MG63 (cell line): ENCODE measurements around the gene NPIPB8. TPM values are rescaled to one million over a fixed set of nuclear protein-coding genes. Genes with fewer than 3 reads are reported as not detected.
"Not testable (repeated sequence)": the region's sequence is repeated elsewhere in the genome, so short reads cannot be mapped to it uniquely, and the experiment has no call there.

Experiments used
- DNase-seq: peaks from one replicate; pipeline ENCODE4 v3.0.0-alpha.2; 2020
- H3K27me3 ChIP-seq: fragments of 250-450 bp; sonication (Bioruptor Pico); 2 replicates; pipeline ENCODE4 v1.5.1; 2020; ENCODE audit warnings: mild to moderate bottlenecking, moderate library complexity
- H3K36me3 ChIP-seq: fragments of 250-450 bp; sonication (Bioruptor Pico); 2 replicates; pipeline ENCODE4 v1.5.1; 2020; ENCODE audit warnings: mild to moderate bottlenecking, moderate library complexity
- H3K4me3 ChIP-seq: fragments of 250-450 bp; sonication (Bioruptor Pico); 2 replicates; pipeline ENCODE4 v1.5.1; 2020; ENCODE audit warnings: mild to moderate bottlenecking, moderate library complexity
- H3K9me3 ChIP-seq: fragments of 250-450 bp; sonication (Bioruptor Pico); 2 replicates; pipeline ENCODE4 v1.5.1; 2020; ENCODE audit warnings: mild to moderate bottlenecking, moderate library complexity
- total RNA-seq: library from RNA; depleted of rRNA; stranded (reverse); fragments of >200 nt; shearing (Covaris generic); gene quantifications from 2 replicates; pipeline ENCODE4 v1.2.3, GENCODE V29; 2014; ENCODE audit warnings: low replicate concordance

The NPIPB8 gene
- total RNA-seq, 1 experiment from 2014 or later = not detected

DNA sequence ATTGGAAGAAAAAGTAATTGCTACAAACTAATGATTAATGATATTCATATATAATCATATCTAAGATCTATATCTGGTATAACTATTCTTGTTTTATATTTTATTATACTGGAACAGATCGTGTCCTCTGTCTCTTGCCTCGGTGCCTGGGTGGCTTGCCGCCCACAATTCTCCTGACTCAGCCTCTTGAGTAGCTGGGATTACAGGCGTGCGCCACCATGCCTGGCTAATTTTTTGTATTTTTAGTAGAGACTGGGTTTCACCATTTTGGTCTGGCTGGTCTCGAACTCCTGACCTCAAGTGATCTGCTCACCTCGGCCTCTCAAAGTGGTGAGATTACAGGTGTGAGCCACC, 21.7 kb upstream of the NPIPB8 start:
- DNase-seq, H3K36me3 ChIP-seq, H3K4me3 ChIP-seq, H3K27me3 ChIP-seq, H3K9me3 ChIP-seq: not testable (repeated sequence)

DNA sequence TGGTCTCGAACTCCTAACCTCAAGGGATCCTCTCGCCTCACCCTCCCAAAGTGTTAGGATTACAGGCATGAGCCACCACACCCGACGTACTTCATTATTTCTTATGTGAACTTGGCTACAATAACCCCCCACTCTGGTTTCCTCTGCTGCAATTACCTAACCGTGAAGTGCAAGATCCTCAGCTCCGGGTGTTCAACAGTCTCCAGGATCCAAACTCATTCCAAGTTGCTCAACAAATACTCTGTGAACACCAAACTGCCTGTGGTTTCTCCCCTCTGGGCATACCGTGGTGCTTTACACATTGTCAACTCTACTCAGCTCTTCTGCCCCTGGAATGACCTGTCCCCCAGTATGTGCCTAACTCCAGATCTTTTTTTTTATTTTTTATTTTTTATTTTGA, 21.2 kb upstream of the NPIPB8 start:
- Histone ChIP-seq H3K27me3 (no peaks in the 10 kb centered on the region), H3K4me3 (no peak overlapping the region), H3K9me3 (no peaks in the 10 kb centered on the region), H3K36me3 (no peaks in the 10 kb centered on the region)
- DNase-seq = no peak

DNA sequence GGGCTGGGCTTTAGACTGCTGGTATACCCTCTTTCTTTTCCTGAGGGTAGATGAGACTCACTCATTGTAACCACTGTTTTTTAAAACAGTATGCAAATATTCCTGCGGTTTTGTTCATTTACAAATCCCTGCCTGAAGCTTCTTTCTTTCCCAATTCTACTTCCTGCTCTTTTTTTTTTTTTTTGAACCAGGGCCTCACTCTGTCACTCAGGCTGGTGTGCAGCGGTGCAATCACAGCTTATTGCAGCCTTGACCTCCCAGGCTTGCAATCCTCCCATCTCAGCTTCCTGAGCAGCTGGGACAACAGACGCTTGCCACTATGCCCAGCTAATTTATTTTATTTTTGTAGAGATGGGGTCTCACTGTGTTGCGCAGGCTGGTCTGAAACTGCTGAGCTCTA, 20.0 kb upstream of the NPIPB8 start:
- no peaks in the 10 kb centered on the region for H3K27me3 ChIP-seq
- H3K36me3 ChIP-seq = no peaks in the 10 kb centered on the region
- no peak for DNase-seq
- no peak overlapping the region for H3K4me3 ChIP-seq
- H3K9me3 ChIP-seq = no peaks in the 10 kb centered on the region

- not testable (repeated sequence) for DNase-seq
These were observed 17.5 kb upstream of the NPIPB8 start for GRCh38 chr16:28620316-28620715.

DNA sequence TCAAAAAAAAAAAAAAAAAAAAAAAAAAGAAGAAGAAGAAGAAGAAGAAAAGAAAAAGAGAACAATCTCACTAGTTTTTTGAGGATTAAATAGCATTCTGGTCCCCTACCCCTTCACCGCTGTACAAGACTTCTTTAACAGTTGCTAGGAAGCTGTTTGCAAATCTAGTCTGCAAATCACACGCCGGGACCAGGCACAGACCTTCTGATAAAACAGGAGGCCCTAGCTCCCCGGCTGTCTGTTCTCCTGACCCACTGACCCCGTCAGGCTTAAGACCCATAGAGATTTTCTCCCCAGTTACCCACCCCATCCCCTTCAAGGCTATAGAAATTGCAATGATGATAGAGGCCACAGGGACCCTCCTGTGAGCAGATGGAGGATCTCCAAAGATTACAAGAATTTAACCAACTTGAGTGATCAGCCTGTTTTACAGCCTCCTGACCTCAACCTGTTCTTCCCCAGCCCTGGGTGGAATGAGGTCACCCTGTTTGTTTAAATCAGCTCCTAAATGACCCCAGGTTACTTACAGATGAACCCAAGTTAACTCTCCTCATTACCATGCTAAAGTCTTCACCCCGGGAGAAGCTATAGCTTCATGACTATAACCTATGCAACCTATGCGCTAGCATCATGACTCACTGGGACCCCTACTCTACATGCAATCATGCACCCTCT, 16.2 kb upstream of the NPIPB8 start:
- no peaks in the 10 kb centered on the region for H3K9me3 ChIP-seq
- H3K27me3 ChIP-seq = no peaks in the 10 kb centered on the region
- no peak for DNase-seq
- H3K4me3 ChIP-seq = no peak overlapping the region
- H3K36me3 ChIP-seq = no peaks in the 10 kb centered on the region

More at GRCh38 chr16:28620316-28620715, 17.5 kb upstream of the NPIPB8 start:
- H3K9me3 ChIP-seq, H3K4me3 ChIP-seq, H3K27me3 ChIP-seq, H3K36me3 ChIP-seq: not testable (repeated sequence)

DNA sequence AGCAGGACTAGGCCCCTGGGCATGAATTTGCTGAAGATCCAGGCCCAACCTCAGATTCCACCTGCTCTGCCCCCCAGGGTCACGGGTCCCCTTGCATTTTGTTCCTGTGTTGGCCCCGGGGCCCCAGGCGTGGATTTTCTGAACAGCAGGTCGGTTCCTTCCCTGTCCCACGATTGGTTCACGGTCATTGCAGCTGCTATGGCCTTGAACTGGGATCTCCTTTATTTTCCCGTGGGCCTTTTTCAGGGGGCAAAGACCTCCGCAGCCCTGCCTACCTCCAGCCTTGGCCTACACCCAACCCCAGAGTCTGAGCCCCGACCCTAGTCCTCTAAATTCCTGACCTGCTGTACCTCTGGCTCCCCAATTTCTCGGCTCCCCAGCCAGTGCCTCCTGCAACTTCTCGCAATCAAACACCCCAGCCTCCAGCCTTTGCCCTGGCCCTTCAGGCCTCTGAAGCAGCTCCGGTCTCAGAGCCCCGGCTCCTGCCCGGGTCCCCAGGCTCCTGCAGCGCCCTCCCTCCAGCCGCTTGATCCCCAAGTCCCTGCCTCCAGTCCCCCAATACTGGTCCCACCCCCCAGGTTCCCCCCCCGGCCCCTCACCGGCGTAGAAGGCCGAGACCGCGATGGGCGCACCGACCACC, 15.2 kb upstream of the NPIPB8 start:
- not testable (repeated sequence) for H3K27me3 ChIP-seq, DNase-seq, H3K4me3 ChIP-seq, H3K9me3 ChIP-seq, H3K36me3 ChIP-seq

DNA sequence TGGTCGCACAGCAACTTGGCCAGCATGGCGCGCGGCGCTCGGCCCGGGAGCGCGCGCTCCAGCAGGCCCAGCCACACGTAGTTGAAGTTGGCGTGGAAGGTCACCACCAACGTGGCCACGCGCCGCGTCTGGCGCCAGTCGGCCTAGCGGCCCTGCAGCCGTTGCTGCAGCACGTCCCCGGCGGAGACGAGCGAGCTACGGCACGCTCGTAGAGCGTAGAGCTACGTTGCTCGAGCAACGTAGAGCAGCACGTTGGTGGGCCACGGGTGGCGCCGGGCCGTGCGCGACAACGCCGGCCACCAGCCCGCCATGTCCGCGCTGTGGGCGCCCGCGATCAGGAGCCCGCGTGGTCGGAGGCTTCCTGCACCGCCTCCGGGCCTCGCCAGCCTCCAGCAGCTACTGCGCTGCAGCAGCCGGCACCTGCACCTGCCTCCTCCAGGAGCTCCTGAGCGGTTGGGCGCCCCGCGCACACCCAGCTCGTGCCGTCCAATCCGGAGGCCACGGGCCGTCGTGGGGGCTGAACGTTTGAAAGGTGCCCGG, 14.6 kb upstream of the NPIPB8 start:
- DNase-seq = no peak
- H3K36me3 ChIP-seq = no peaks in the 10 kb centered on the region
- no peak overlapping the region for H3K4me3 ChIP-seq

GRCh38 chr16:28630905-28631304, 7.0 kb upstream of the NPIPB8 start:
- H3K27me3 ChIP-seq, H3K4me3 ChIP-seq, H3K36me3 ChIP-seq, H3K9me3 ChIP-seq, DNase-seq: not testable (repeated sequence)

More for the DNA sequence above, 14.6 kb upstream of the NPIPB8 start:
- Histone ChIP-seq H3K9me3 (no peaks in the 10 kb centered on the region), H3K27me3 (no peaks in the 10 kb centered on the region)

- H3K36me3 ChIP-seq, H3K4me3 ChIP-seq, H3K9me3 ChIP-seq, H3K27me3 ChIP-seq: not testable (repeated sequence)
- peak; percentile 38 for DNase-seq
These were observed 1.6 kb upstream of the NPIPB8 start for GRCh38 chr16:28636093-28636823.

DNA sequence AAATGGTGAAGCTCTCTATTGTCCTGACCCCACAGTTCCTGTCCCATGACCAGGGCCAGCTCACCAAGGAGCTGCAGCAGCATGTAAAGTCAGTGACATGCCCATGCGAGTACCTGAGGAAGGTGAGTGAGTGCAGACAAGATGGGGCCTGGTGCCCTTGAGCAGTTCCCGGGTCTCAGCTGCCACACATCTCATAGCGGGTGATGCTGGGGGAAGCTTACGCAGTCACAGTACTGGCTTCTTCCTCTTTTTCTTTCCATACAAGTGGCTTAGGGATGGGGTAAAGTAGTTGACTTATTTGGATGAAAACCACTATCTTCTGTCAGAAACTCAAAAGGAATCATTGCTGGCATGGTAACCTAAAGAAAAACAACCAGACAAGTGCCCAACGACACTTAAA, 494 bp downstream of the NPIPB8 start:
- H3K36me3 ChIP-seq, DNase-seq, H3K4me3 ChIP-seq, H3K9me3 ChIP-seq, H3K27me3 ChIP-seq: not testable (repeated sequence)

GRCh38 chr16:28639959-28640358, 2.1 kb downstream of the NPIPB8 start:
- not testable (repeated sequence) for H3K9me3 ChIP-seq, H3K36me3 ChIP-seq, H3K27me3 ChIP-seq, DNase-seq, H3K4me3 ChIP-seq

GRCh38 chr16:28666264-28666663, 28.4 kb downstream of the NPIPB8 start:
- not testable (repeated sequence) for H3K36me3 ChIP-seq, H3K4me3 ChIP-seq, H3K9me3 ChIP-seq, H3K27me3 ChIP-seq, DNase-seq

GRCh38 chr16:28667480-28667879, 29.6 kb downstream of the NPIPB8 start:
- not testable (repeated sequence) for H3K4me3 ChIP-seq, H3K9me3 ChIP-seq, DNase-seq, H3K36me3 ChIP-seq, H3K27me3 ChIP-seq

DNA sequence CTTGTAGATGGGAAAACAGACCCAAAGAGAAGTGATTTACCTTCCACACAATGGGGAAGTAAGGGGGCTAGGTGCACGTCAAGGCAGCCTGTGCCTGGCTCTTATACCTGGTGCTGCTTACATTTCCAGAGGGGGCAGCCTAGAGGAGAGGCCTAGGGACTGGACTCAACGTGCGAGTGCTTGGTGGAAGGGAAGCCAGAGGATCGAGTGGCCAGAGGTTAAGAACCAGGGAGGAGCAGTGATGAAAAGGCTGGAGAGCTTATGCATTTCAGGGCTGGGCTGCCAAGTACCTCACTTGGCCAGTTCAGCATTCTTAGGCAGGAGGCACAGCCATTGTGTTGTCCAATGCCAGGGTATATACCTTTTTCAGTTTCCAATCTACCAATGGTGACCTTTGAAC, 30.3 kb downstream of the NPIPB8 start:
- not testable (repeated sequence) for H3K36me3 ChIP-seq, H3K4me3 ChIP-seq, DNase-seq, H3K9me3 ChIP-seq, H3K27me3 ChIP-seq

DNA sequence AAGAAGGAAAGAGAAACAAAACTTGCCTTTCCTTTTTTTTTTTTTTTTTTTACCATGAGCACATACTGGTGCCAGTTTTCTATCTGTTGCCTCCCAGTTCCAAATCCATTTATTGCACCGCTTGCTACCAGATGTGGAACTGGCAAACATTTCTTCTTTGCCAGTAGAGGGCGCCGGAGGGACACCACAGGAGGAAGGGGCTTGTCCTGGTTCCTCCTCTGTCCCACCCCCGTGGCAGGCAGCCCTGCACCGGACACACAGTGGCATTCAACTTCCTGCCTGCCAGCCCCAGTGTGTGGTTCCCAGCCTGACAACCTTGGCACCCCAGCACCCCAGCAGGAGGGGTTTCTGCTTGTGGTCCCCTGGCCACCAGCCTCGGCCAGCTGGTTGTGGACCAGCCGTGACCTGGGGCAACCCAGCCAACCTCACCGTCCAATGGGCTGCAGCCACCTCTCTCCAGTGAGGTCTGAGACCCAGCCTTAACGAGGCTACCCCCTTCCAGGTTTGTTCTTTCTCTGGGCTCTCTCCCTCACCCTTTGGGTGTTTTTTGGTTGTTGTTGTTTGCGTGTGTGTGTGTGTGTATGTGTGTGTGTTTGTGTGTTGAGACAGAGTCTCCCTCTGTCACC, 50.6 kb downstream of the NPIPB8 start:
- H3K27me3 ChIP-seq, H3K4me3 ChIP-seq, DNase-seq, H3K9me3 ChIP-seq, H3K36me3 ChIP-seq: not testable (repeated sequence)

- DNase-seq, H3K27me3 ChIP-seq, H3K9me3 ChIP-seq, H3K4me3 ChIP-seq, H3K36me3 ChIP-seq: not testable (repeated sequence)
These were observed 51.6 kb downstream of the NPIPB8 start for GRCh38 chr16:28689425-28689824.

DNA sequence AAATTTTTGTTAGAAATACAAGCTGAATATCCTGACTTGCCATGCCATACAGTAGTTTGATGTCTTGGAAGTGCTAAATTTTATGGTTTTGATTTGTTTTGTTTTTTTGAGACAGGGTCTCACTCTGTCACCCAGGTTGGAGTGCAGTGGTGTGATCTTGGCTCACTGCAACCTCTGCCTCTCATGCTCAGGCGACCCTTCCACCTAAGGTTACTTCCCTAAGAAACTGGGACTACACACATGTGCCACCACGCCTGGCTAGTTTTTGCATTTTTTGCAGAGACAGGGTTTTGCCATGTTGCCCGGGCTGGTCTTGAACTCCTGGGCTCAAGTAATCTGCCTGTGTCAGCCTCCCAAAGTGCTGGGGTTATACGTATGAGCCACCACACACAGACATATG, 53.9 kb downstream of the NPIPB8 start:
- not testable (repeated sequence) for H3K4me3 ChIP-seq, DNase-seq, H3K36me3 ChIP-seq, H3K27me3 ChIP-seq, H3K9me3 ChIP-seq
